GM23338 (cell line): ENCODE data around the gene MAP2K4. TPM values are rescaled to one million over a fixed set of nuclear protein-coding genes. Genes with fewer than 3 reads are reported as not detected.

ENCODE experiments used
- EZH2 ChIP-seq: fragments of 200-600 bp; sonication (generic); IDR thresholded peaks from one replicate; pipeline ENCODE4 v1.8.0; 2017; ENCODE audit warnings: antibody characterized with exemption, mild to moderate bottlenecking, low read depth; ENCODE audit not compliant: unreplicated experiment
- EZH2phosphoT487 ChIP-seq: fragments of 200-600 bp; sonication (generic); IDR thresholded peaks from one replicate; pipeline ENCODE4 v1.8.1; 2018; ENCODE audit warnings: antibody characterized with exemption; ENCODE audit not compliant: unreplicated experiment
- JUNB ChIP-seq: IDR thresholded peaks from one replicate; pipeline ENCODE4 v1.6.1; 2016; ENCODE audit warnings: antibody characterized with exemption; ENCODE audit not compliant: unreplicated experiment
- NANOG ChIP-seq: IDR thresholded peaks from 2 replicates; pipeline ENCODE4 v1.6.1; 2016; ENCODE audit warnings: antibody characterized with exemption, borderline replicate concordance
- POLR2AphosphoS5 ChIP-seq: IDR thresholded peaks from 2 replicates; pipeline ENCODE4 v1.6.1; 2016; ENCODE audit warnings: antibody characterized with exemption, low read depth
- STAT1 ChIP-seq: IDR thresholded peaks from one replicate; pipeline ENCODE4 v1.6.1; 2016; ENCODE audit warnings: antibody characterized with exemption; ENCODE audit not compliant: unreplicated experiment
- ZNF114 ChIP-seq: fragments of 250-450 bp; sonication (Bioruptor Pico); IDR thresholded peaks from 2 replicates; pipeline ENCODE4 v1.5.0; 2020; ENCODE audit warnings: mild to moderate bottlenecking, moderate library complexity
- ZNF331 ChIP-seq: fragments of 250-450 bp; sonication (Bioruptor Pico); IDR thresholded peaks from 2 replicates; pipeline ENCODE4 v1.5.0; 2020; ENCODE audit warnings: low read depth, mild to moderate bottlenecking, moderate library complexity
- polyA plus RNA-seq: library from polyadenylated mRNA; unstranded; fragments of >200 nt; fragmentation: Nextera tagmentation; extraction: Ambion mirVana; gene quantifications from 2 replicates; pipeline ENCODE4 v1.2.1, GENCODE V29; 2016
- total RNA-seq: library from RNA; depleted of rRNA; stranded (reverse); fragments of >200 nt; shearing (Covaris generic); gene quantifications from 2 replicates; pipeline ENCODE4 v1.2.3, GENCODE V29; 2014
- TF ChIP-seq, protein P1 (sequence below): fragments of 250-450 bp; sonication (Bioruptor Pico); IDR thresholded peaks from 2 replicates; pipeline ENCODE4 v1.5.0; 2020; ENCODE audit warnings: mild to moderate bottlenecking, moderate library complexity
- TF ChIP-seq, protein P2 (sequence below), 2 experiments: fragments of 200-600 bp in 1 of 2; sonication (generic) in 1 of 2; conservative IDR thresholded peaks; 2 replicates each; pipeline versions ENCODE4 v1.5.1 to v1.6.1; 2016 to 2017; ENCODE audit warnings: antibody characterized with exemption in 2 of 2, low read depth in 2 of 2, mild to moderate bottlenecking in 2 of 2, moderate library complexity in 1 of 2

Gene MAP2K4
- total and polyA plus RNA-seq, 2 experiments from 2014 or later, result 25.3 to 36.4 TPM

DNA sequence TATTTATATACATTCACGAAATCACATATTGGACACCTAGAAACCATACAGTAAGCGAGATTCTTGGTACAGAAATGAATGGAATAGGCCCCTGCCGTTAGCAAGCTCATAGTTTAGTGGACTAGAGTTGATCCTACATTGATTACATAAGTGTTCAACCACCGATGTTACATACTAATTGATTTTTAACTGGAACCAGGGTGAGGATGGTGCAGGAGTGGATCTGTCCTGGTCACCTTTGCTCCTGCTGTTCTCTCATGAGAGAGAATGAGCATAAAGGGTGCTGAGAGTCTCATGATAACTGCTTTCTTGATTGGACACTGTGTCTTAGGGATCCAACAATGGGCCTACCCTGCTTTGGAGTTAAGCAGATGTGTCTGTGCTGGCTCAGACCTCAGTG, 13.9 kb downstream of the MAP2K4 start (continued):
- TF ChIP-seq, protein P1, sequence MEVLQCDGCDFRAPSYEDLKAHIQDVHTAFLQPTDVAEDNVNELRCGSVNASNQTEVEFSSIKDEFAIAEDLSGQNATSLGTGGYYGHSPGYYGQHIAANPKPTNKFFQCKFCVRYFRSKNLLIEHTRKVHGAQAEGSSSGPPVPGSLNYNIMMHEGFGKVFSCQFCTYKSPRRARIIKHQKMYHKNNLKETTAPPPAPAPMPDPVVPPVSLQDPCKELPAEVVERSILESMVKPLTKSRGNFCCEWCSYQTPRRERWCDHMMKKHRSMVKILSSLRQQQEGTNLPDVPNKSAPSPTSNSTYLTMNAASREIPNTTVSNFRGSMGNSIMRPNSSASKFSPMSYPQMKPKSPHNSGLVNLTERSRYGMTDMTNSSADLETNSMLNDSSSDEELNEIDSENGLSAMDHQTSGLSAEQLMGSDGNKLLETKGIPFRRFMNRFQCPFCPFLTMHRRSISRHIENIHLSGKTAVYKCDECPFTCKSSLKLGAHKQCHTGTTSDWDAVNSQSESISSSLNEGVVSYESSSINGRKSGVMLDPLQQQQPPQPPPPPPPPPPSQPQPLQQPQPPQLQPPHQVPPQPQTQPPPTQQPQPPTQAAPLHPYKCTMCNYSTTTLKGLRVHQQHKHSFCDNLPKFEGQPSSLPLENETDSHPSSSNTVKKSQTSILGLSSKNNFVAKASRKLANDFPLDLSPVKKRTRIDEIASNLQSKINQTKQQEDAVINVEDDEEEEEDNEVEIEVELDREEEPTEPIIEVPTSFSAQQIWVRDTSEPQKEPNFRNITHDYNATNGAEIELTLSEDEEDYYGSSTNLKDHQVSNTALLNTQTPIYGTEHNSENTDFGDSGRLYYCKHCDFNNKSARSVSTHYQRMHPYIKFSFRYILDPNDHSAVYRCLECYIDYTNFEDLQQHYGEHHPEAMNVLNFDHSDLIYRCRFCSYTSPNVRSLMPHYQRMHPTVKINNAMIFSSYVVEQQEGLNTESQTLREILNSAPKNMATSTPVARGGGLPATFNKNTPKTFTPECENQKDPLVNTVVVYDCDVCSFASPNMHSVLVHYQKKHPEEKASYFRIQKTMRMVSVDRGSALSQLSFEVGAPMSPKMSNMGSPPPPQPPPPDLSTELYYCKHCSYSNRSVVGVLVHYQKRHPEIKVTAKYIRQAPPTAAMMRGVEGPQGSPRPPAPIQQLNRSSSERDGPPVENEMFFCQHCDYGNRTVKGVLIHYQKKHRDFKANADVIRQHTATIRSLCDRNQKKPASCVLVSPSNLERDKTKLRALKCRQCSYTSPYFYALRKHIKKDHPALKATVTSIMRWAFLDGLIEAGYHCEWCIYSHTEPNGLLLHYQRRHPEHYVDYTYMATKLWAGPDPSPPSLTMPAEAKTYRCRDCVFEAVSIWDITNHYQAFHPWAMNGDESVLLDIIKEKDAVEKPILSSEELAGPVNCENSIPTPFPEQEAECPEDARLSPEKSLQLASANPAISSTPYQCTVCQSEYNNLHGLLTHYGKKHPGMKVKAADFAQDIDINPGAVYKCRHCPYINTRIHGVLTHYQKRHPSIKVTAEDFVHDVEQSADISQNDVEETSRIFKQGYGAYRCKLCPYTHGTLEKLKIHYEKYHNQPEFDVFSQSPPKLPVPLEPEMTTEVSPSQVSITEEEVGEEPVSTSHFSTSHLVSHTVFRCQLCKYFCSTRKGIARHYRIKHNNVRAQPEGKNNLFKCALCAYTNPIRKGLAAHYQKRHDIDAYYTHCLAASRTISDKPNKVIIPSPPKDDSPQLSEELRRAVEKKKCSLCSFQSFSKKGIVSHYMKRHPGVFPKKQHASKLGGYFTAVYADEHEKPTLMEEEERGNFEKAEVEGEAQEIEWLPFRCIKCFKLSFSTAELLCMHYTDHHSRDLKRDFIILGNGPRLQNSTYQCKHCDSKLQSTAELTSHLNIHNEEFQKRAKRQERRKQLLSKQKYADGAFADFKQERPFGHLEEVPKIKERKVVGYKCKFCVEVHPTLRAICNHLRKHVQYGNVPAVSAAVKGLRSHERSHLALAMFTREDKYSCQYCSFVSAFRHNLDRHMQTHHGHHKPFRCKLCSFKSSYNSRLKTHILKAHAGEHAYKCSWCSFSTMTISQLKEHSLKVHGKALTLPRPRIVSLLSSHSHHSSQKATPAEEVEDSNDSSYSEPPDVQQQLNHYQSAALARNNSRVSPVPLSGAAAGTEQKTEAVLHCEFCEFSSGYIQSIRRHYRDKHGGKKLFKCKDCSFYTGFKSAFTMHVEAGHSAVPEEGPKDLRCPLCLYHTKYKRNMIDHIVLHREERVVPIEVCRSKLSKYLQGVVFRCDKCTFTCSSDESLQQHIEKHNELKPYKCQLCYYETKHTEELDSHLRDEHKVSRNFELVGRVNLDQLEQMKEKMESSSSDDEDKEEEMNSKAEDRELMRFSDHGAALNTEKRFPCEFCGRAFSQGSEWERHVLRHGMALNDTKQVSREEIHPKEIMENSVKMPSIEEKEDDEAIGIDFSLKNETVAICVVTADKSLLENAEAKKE (CRISPR knock-in tag), result no peak
- TF ChIP-seq EZH2 (no peak), JUNB (no peak), STAT1 (no peak), ZNF114 (CRISPR knock-in tag) (no peak), EZH2phosphoT487 (no peak), ZNF331 (no peak), POLR2AphosphoS5 (no peak), NANOG (no peak)
- TF ChIP-seq, protein P2, sequence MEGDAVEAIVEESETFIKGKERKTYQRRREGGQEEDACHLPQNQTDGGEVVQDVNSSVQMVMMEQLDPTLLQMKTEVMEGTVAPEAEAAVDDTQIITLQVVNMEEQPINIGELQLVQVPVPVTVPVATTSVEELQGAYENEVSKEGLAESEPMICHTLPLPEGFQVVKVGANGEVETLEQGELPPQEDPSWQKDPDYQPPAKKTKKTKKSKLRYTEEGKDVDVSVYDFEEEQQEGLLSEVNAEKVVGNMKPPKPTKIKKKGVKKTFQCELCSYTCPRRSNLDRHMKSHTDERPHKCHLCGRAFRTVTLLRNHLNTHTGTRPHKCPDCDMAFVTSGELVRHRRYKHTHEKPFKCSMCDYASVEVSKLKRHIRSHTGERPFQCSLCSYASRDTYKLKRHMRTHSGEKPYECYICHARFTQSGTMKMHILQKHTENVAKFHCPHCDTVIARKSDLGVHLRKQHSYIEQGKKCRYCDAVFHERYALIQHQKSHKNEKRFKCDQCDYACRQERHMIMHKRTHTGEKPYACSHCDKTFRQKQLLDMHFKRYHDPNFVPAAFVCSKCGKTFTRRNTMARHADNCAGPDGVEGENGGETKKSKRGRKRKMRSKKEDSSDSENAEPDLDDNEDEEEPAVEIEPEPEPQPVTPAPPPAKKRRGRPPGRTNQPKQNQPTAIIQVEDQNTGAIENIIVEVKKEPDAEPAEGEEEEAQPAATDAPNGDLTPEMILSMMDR (conservative IDR thresholded peaks at IDR 0.05; ENCODE audit: low read depth in 2 of 2), result no peak
